BLaER1 treated with 17β-estradiol and CSF1 and Interleukin-3, amounts not matched to agents 10 nM and 100 nM (cell line): Measurements from ENCODE around the gene IZUMO1R.
"Not testable (repeated sequence)": the region's sequence is repeated elsewhere in the genome, so short reads cannot be mapped to it uniquely, and the experiment has no call there.

Source experiments
- H3K27ac ChIP-seq, 11 experiments: shearing (Covaris generic); formaldehyde crosslinking; 2 replicates each; pipeline ENCODE4 v1.8.1; 2022
- H3K27me3 ChIP-seq, 11 experiments: shearing (Covaris generic); formaldehyde crosslinking; 2 replicates each; pipeline ENCODE4 v1.8.1; 2022
- H3K36me3 ChIP-seq, 11 experiments: shearing (Covaris generic); formaldehyde crosslinking; 2 replicates each; pipeline ENCODE4 v1.8.1; 2022
- H3K4me1 ChIP-seq, 10 experiments: shearing (Covaris generic); formaldehyde crosslinking; 2 replicates each; pipeline ENCODE4 v1.8.1; 2022
- H3K4me2 ChIP-seq, 11 experiments: shearing (Covaris generic); formaldehyde crosslinking; 2 replicates each; pipeline ENCODE4 v1.8.1; 2022
- H3K4me3 ChIP-seq, 10 experiments: shearing (Covaris generic); formaldehyde crosslinking; 2 replicates each; pipeline ENCODE4 v1.8.1; 2022
- H3K9ac ChIP-seq, 11 experiments: shearing (Covaris generic); formaldehyde crosslinking; 2 replicates each; pipeline ENCODE4 v1.8.1; 2022
- H3K9me3 ChIP-seq, 11 experiments: shearing (Covaris generic); formaldehyde crosslinking; replicated peaks in 1 of 11; 2 replicates each; pipeline ENCODE4 v1.8.1; 2022
- H4K20me1 ChIP-seq, 11 experiments: shearing (Covaris generic); formaldehyde crosslinking; 2 replicates each; pipeline ENCODE4 v1.8.1; 2022
- Cebpa-rat ChIP-seq, 11 experiments: shearing (Covaris generic); IDR thresholded peaks; 2 replicates each; pipeline ENCODE4 v1.8.1; 2022

IZUMO1R gene

DNA sequence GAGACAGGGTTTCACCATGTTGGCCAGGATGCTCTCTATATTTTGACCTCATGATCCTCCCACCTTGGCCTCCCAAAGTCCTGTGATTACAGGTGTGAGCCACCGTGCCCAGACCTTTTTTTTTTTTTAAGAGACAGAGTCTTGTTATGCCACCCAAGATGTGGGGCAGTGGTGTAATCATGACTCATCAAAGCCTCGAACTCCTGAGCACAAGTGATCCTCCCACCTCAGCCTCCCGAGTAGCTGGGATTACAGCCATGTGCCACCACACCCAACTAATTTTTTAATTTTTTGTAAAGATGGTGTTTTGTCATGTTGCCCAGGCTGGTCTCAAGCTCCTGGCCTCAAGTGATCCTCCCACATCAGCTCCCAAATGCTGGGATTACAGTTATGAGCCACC is 37.9 kb downstream of the IZUMO1R start:
- H3K27ac ChIP-seq = no peak overlapping the region
- H3K9me3 ChIP-seq = peaks cover 4 to 16% (median 7%) of the 10 kb centered on the region in 11 experiments; a peak in 12 of 22 replicates
- no peak overlapping the region for H3K4me2 ChIP-seq
- no peaks in the 10 kb centered on the region for H4K20me1 ChIP-seq
- no peaks in the 10 kb centered on the region for H3K27me3 ChIP-seq
- no peaks in the 10 kb centered on the region for H3K4me1 ChIP-seq
- no peak for TF ChIP-seq Cebpa-rat (IDR thresholded peaks at IDR 0.05)
- H3K36me3 ChIP-seq = no peaks in the 10 kb centered on the region
- no peak overlapping the region for H3K4me3 ChIP-seq
- H3K9ac ChIP-seq = no peak overlapping the region

DNA sequence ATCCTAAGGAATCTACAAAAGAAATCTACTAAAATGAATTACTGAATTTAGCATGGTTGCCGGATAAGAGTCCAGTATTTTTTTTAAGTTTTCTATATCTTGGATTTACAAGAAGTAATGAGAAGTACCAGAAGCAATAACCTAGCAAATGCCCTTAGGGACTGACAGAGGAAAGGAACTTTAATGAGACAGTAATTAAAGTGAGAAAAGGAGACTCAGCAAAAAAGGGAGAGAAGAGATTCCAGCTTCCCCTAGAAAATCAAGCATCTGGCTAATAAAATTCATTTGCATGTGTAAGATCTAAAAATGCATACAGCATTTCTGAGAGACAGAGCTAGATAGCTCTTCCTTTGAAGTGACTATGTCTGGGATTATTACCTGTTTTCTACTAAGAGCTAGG is 39.1 kb downstream of the IZUMO1R start:
- H3K4me1 ChIP-seq = no peaks in the 10 kb centered on the region
- H3K9ac ChIP-seq = no peak overlapping the region
- H4K20me1 ChIP-seq = no peaks in the 10 kb centered on the region
- no peaks in the 10 kb centered on the region for H3K36me3 ChIP-seq
- no peak for TF ChIP-seq Cebpa-rat (IDR thresholded peaks at IDR 0.05)
- no peak overlapping the region for H3K27ac ChIP-seq
- no peak overlapping the region for H3K4me2 ChIP-seq
- H3K4me3 ChIP-seq = no peak overlapping the region
- peaks cover 4 to 16% (median 7%) of the 10 kb centered on the region in 11 experiments; a peak in 12 of 22 replicates for H3K9me3 ChIP-seq
- H3K27me3 ChIP-seq = no peaks in the 10 kb centered on the region

DNA sequence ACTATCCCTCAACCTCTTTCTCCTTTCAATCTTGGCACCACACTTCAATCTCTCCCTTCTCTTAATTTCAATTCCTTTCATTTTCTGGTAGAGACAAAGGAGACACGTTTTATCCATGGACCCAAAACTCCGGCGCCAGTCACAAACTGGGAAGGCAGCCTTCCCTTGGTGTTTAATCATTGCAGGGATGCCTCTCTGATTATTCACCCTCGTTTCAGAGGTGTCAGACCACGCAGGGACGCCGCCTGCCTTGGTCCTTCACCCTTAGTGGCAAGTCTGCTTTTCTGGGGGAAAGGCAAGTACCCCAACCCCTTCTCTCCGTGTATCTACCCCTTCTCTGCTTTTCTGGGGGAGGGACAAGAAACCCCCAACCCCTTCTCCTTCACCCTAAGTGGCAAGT is 41.9 kb downstream of the IZUMO1R start:
- H3K4me2 ChIP-seq, H4K20me1 ChIP-seq, H3K27ac ChIP-seq, H3K27me3 ChIP-seq, H3K4me1 ChIP-seq, H3K4me3 ChIP-seq, H3K36me3 ChIP-seq, H3K9ac ChIP-seq: not testable (repeated sequence)
- peaks cover 4 to 11% (median 7%) of the 10 kb centered on the region in 11 experiments; a peak in 12 of 22 replicates for H3K9me3 ChIP-seq

DNA sequence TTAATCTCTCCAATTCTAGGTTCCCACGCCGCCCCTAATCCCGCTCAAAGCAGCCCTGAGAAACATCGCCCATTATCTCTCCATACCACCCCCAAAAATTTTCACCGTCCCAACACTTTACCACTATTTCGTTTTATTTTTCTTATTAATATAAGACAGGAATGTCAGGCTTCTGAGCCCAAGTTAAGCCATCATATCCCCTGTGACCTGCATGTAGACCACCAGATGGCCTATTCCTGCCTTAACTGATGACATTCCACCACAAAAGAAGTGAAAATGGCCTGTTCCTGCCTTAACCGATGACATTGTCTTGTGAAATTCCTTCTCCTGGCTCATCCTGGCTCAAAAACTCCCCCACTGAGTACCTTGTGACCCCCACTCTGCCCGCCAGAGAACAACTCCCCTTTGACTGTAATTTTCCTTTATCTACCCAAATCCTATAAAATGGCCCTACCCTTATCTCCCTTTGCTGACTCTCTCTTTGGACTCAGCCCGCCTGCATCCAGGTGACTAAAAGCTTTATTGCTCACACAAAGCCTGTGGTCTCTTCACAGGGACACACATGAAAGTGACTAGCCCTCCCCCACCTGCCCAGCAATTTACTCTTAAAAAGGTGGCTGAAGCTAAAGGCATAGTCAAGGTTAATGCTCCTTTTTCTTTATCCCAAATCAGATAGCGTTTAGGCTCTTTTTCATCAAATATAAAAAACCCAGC is 46.6 kb downstream of the IZUMO1R start:
- not testable (repeated sequence) for H3K4me3 ChIP-seq, H3K27ac ChIP-seq, H3K9me3 ChIP-seq, H3K4me1 ChIP-seq, H4K20me1 ChIP-seq, H3K27me3 ChIP-seq, H3K4me2 ChIP-seq, H3K9ac ChIP-seq, H3K36me3 ChIP-seq
